Left lung (tissue), 10 donors: Measurements from ENCODE around the gene DAP3. TPM values are rescaled to one million over a fixed set of nuclear protein-coding genes. Genes with fewer than 3 reads are reported as not detected.
"Not testable (repeated sequence)": the region's sequence is repeated elsewhere in the genome, so short reads cannot be mapped to it uniquely, and the experiment has no call there.

Source experiments
- ATAC-seq: fragments of 200-7000 bp; cut with Tn5 transposase; one replicate; pipeline ENCODE4 v1.9.1; 2020; ENCODE audit warnings: moderate library complexity
- DNase-seq, 4 donors: peaks; one replicate each; pipeline ENCODE4 v3.0.0-alpha.2; 2013 to 2020
- H3K27ac ChIP-seq, 2 donors: fragments of 200-600 bp; sonication (generic) in 1 of 2; one replicate each; pipeline versions ENCODE4 v1.5.0 to v1.8.0; 2020 to 2021
- H3K27me3 ChIP-seq, 2 donors: fragments of 200-600 bp; sonication (generic) in 1 of 2; one replicate each; pipeline versions ENCODE4 v1.5.0 to v1.8.0; 2020 to 2021
- H3K36me3 ChIP-seq, 2 donors: fragments of 200-600 bp; sonication (generic) in 1 of 2; one replicate each; pipeline versions ENCODE4 v1.5.0 to v1.8.0; 2020 to 2021
- H3K4me1 ChIP-seq, 2 donors: fragments of 200-600 bp; one replicate each; pipeline ENCODE4 v1.8.0; 2021
- H3K4me3 ChIP-seq, 2 donors: fragments of 200-600 bp; sonication (generic) in 1 of 2; one replicate each; pipeline versions ENCODE4 v1.5.0 to v1.8.0; 2020 to 2021; ENCODE audit warnings: mild to moderate bottlenecking in 1 of 2
- H3K9me3 ChIP-seq, 2 donors: fragments of 200-600 bp; sonication (generic) in 1 of 2; one replicate each; pipeline versions ENCODE4 v1.5.0 to v1.8.0; 2020 to 2021
- intact Hi-C, 2 donors: fragments of 100-400 bp; cut with DNase I; formaldehyde crosslinking; loops; one replicate each; pipeline versions ENCODE4 v1.11.2 to v1.14.2; 2022
- polyA plus RNA-seq, 6 donors: library from polyadenylated mRNA; unstranded; fragments of 120-200 nt; gene quantifications; one replicate each; pipeline ENCODE4 v1.2.1, GENCODE V29; 2013; ENCODE audit not compliant: insufficient read length in 6 of 6
- total RNA-seq, 2 donors: library from RNA; stranded (reverse); fragmentation: NEBNext Ultra II Directional; extraction: Animal tissue kit (Norgen Biotek cat#: 25700); gene quantifications; one replicate each; pipeline ENCODE4 v1.2.1, GENCODE V29; 2021
- TF ChIP-seq, protein P1 (sequence below), 2 donors: fragments of 200-600 bp; sonication (generic) in 1 of 2; IDR thresholded peaks; one replicate each; pipeline versions ENCODE4 v1.5.0 to v1.8.0; 2021; ENCODE audit warnings: antibody characterized with exemption in 2 of 2
- donor health status: DM: no; HTN: yes; CAD: no.
- donor health status: DM: no; HTN: no; CAD: no.

DAP3 gene
- total and polyA plus RNA-seq, 8 donors: 71.7 to 141 (median 124) TPM

DNA sequence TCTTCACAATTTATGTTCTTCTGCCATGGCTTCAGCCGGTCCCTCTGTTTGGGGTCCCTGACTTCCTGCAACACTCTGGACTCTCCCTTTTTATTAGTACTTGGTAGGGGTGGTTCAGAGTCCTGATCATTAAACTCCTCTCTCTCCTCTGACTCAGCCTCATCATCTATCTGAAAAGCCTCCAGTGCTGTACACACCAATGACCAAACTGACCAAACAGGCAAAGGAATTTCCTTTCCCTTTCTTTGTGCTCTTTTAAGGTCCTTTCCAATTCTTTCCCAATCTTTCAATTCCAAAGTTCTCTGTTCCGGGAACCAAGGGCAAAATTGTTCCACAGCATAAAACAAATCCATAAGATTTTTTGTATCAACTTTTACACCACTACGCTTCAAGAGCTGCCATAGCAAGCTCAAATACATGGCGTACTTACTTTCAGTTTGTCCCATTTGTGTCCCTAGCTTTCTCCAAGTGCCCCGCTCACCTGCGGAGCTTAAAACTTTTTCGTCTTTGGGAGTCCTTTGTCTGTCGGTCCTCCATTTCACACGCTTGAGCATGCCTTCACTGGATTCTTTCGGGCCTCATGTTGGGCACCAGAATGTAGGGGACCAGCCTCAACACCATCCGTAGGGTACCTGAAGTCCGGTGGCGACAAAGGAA is 9.6 kb downstream of the DAP3 start:
- Histone ChIP-seq H3K9me3 (no peaks in the 10 kb centered on the region), H3K4me1 (peaks cover 0 to 17% of the 10 kb centered on the region in 2 donors), H3K27ac (no peak overlapping the region), H3K36me3 (no peaks in the 10 kb centered on the region), H3K4me3 (no peak overlapping the region), H3K27me3 (no peaks in the 10 kb centered on the region)
- intact Hi-C loops: no loop called here
- TF ChIP-seq, protein P1, sequence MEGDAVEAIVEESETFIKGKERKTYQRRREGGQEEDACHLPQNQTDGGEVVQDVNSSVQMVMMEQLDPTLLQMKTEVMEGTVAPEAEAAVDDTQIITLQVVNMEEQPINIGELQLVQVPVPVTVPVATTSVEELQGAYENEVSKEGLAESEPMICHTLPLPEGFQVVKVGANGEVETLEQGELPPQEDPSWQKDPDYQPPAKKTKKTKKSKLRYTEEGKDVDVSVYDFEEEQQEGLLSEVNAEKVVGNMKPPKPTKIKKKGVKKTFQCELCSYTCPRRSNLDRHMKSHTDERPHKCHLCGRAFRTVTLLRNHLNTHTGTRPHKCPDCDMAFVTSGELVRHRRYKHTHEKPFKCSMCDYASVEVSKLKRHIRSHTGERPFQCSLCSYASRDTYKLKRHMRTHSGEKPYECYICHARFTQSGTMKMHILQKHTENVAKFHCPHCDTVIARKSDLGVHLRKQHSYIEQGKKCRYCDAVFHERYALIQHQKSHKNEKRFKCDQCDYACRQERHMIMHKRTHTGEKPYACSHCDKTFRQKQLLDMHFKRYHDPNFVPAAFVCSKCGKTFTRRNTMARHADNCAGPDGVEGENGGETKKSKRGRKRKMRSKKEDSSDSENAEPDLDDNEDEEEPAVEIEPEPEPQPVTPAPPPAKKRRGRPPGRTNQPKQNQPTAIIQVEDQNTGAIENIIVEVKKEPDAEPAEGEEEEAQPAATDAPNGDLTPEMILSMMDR (IDR thresholded peaks at IDR 0.05): no peak
- DNase-seq: no peak
- no peak for ATAC-seq

DNA sequence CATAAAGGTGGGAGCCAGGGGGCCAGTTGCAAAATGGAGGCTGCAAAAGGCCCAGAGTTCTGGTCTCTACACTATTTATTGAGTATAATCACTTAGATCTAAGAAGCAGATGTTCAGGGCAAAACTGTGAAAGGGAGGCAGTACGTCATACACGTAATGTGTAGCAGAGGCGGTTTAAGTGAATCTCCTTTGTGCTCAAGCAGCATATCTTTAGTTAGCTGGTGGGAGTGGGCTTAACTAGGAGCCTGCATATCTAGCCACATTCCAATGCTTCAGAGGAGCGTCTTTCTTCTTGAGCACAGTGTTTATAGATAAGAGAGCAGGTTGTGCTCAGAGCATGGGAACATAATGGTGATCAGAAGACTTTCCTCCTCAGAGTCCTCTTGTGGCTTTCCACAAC is 10.2 kb downstream of the DAP3 start:
- DNase-seq, H3K4me3 ChIP-seq, H3K27me3 ChIP-seq, ATAC-seq, intact Hi-C loops, H3K36me3 ChIP-seq, H3K9me3 ChIP-seq, H3K27ac ChIP-seq: not testable (repeated sequence)
- peaks cover 0 to 17% of the 10 kb centered on the region in 2 donors for H3K4me1 ChIP-seq

DNA sequence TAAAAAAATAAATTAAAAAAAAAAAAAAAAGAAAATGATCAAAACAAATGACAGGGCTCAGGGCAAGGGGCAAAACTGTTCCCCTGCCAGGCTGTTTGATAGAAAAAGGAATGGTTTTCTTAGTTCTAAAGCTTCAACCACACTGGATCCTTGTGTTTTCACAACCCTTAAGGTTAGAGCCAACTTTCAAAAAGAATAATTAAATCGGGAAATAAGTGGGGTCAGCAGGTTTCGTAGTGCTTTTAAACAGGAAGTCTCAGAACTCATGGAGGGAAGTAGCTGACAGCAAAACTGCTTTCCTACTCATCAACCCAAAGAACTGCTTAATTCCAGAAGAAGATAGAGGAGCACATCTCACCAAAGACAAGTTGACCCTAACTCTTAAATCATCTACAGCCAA is 12.8 kb downstream of the DAP3 start:
- DNase-seq, H3K36me3 ChIP-seq, H3K9me3 ChIP-seq, ATAC-seq, H3K4me3 ChIP-seq, H3K27ac ChIP-seq, H3K4me1 ChIP-seq, intact Hi-C loops, H3K27me3 ChIP-seq: not testable (repeated sequence)

DNA sequence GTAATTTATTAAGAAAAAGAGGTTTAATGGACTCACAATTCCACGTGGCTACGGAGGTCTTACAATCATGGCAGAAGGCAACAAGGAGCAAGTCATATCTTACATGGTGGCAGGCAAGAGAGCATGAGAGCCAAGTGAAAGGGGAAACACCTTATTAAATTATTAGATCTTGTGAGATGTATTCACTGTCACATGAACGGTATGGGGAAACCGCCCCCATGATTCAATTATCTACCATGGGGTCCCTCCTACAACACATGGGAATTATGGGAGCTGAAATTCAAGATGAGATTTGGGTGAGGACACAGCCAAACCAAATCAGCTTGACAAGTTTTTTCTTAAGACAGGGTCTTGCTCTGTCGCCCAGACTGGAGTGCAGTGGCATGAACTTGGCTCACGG is 14.3 kb downstream of the DAP3 start:
- Histone ChIP-seq H3K36me3 (no peaks in the 10 kb centered on the region), H3K27me3 (no peaks in the 10 kb centered on the region), H3K9me3 (no peaks in the 10 kb centered on the region), H3K4me3 (no peak overlapping the region), H3K4me1 (peaks cover 0 to 11% of the 10 kb centered on the region in 2 donors), H3K27ac (no peak overlapping the region)
- intact Hi-C loops: no loop called here
- DNase-seq (no peak), ATAC-seq (no peak)
- TF ChIP-seq, protein P1 (IDR thresholded peaks at IDR 0.05): no peak

DNA sequence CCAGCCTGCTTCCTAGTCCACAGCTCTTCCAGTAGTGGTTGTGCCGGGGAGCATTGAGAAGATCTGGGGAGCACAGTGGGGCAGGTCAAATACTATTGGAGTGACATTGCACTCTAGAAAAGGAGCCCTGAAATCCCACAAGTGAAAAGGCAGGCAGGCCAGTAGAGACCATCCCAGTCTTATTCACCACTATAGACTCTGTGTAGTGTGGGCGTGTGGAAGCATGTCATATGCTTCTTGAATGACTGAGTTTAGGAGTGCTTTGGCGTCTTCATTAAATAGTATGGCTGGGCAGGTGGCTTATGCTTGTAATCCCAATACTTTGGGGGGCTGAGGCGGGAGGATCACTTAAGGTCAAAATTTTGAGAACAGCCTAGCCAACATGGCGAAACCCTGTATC is 15.5 kb downstream of the DAP3 start:
- peaks cover 0 to 11% of the 10 kb centered on the region in 2 donors for H3K4me1 ChIP-seq
- H3K4me3 ChIP-seq, ATAC-seq, DNase-seq, H3K9me3 ChIP-seq, intact Hi-C loops, H3K27me3 ChIP-seq, H3K36me3 ChIP-seq, H3K27ac ChIP-seq: not testable (repeated sequence)

DNA sequence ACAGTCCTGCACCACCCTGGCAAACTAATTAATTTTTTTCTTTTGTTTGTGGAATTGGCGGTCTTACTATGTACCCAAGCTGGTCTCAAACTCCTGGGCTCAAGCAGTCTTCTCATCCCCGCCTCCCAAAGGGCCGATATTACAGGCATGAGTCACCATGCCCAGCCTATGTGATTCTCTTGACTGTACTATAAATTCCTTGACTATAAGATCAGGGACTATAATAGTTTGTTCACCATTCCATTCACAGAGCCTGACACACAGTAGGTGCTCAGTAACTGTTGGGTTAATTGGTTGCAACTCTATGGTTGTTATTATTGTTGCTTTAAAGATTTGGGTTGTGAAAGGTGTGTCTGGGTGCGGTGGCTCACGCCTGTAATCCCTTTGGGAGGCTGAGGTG is 17.2 kb downstream of the DAP3 start:
- Histone ChIP-seq H3K4me3 (no peak overlapping the region), H3K27ac (no peak overlapping the region), H3K36me3 (peaks cover 0 to 15% of the 10 kb centered on the region in 2 donors), H3K4me1 (peaks cover 0 to 11% of the 10 kb centered on the region in 2 donors), H3K27me3 (no peaks in the 10 kb centered on the region), H3K9me3 (no peaks in the 10 kb centered on the region)
- ATAC-seq (no peak), DNase-seq (no peak)
- TF ChIP-seq, protein P1 (IDR thresholded peaks at IDR 0.05): no peak
- intact Hi-C loops: no loop called here

DNA sequence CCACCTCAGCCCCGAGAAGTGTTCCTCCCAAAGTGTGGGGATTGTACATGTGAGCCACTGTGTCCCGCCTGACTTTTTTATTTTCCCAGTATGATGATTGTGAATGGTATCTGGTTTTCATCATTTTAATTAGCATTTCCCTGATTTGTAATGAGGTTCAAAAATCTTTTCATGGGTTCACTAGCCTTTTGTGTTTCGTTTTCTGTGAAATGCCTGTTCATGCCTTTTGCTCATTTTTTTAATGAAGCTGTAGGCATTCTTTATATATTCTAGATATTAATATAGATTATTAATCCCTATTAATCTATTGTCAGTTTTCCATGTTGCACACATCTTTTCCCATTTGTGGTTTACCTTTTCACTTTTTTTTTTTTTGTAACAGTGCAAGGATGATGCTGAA is 20.5 kb downstream of the DAP3 start:
- H3K27ac ChIP-seq: no peak overlapping the region
- TF ChIP-seq, protein P1 (IDR thresholded peaks at IDR 0.05): no peak

DNA sequence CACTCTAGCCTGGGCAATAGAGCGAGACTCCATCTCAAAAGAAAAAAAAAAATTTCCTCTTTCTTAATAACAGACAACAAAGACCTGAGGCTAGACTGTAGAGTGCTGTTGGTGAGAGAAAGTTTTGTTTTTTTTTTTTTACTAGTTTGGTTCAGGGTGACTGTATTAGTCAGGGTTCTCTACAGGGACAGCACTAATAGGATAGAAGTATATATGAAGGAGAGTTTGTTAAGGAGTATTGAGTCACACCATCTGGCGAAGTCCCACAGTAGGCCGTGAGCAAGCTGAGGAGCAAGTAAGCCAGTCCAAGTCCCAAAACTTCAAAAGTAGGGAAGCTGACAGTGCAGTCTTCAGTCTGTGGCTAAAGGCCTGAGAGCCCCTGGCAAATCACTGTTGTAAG is 22.6 kb downstream of the DAP3 start:
- ATAC-seq, intact Hi-C loops, H3K27me3 ChIP-seq, H3K27ac ChIP-seq, H3K4me3 ChIP-seq, DNase-seq, H3K9me3 ChIP-seq, H3K4me1 ChIP-seq: not testable (repeated sequence)
- H3K36me3 ChIP-seq: peaks cover 0 to 52% of the 10 kb centered on the region in 2 donors

More for the DNA sequence above, 20.5 kb downstream of the DAP3 start:
- Histone ChIP-seq H3K9me3 (no peaks in the 10 kb centered on the region), H3K4me3 (no peak overlapping the region), H3K27me3 (no peaks in the 10 kb centered on the region), H3K4me1 (peaks cover 0 to 4% of the 10 kb centered on the region in 2 donors), H3K36me3 (peaks cover 0 to 32% of the 10 kb centered on the region in 2 donors)
- intact Hi-C loops: no loop called here
- ATAC-seq: no peak
- no peak for DNase-seq

DNA sequence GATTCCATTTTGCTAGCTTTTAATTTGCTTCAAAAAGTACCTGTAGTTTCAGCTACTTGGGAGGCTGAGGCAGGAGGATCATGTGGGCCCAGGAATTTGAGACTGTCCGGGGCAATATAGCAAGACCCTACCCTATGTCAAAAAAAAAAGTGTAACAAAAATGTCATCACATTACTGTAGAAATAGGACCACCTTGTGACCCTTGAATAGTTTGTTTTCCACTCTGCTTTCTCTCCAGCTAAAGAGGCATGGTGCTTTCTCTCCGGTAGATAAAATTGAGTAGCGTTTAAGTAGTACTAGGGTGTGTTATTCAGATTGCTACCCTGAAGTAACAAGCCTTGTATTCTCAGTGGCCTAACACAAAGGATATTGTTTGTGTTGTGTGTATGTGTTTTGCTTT is 23.7 kb downstream of the DAP3 start:
- H3K4me3 ChIP-seq, H3K27me3 ChIP-seq, intact Hi-C loops, DNase-seq, H3K9me3 ChIP-seq, H3K27ac ChIP-seq, H3K4me1 ChIP-seq: not testable (repeated sequence)
- peaks cover 0 to 62% of the 10 kb centered on the region in 2 donors for H3K36me3 ChIP-seq
- peak; percentile 33 for ATAC-seq
